Measurements from ENCODE around the gene KSR1.

DNA sequence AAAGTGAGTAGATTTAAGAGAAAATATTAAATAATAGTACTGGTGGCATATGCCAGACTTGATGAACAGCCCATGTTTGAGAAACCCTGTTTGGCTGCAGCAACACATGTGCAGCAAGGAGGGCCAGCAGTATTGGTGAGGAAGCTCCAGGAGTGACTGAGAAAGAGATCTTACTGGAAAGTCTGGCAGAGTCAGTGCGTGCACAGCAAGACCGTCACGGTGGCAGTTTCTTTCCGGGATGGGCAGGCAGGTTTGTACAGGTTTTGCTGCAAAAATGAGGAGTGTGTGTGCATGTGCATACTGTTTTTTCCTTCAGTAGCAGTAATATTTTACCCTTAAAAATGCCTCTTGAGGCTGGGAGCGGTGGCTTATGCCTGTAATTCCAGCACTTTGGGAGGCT is 41.4 kb downstream of the KSR1 start:
- TF ChIP-seq, protein P1, sequence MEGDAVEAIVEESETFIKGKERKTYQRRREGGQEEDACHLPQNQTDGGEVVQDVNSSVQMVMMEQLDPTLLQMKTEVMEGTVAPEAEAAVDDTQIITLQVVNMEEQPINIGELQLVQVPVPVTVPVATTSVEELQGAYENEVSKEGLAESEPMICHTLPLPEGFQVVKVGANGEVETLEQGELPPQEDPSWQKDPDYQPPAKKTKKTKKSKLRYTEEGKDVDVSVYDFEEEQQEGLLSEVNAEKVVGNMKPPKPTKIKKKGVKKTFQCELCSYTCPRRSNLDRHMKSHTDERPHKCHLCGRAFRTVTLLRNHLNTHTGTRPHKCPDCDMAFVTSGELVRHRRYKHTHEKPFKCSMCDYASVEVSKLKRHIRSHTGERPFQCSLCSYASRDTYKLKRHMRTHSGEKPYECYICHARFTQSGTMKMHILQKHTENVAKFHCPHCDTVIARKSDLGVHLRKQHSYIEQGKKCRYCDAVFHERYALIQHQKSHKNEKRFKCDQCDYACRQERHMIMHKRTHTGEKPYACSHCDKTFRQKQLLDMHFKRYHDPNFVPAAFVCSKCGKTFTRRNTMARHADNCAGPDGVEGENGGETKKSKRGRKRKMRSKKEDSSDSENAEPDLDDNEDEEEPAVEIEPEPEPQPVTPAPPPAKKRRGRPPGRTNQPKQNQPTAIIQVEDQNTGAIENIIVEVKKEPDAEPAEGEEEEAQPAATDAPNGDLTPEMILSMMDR (IDR thresholded peaks at IDR 0.05 in 4 of 5, conservative IDR thresholded peaks at IDR 0.05 in 1 of 5) = no peak
- TF ChIP-seq POLR2A (IDR thresholded peaks at IDR 0.05) = no peak

Data from gastrocnemius medialis (tissue), 4 donors.